HepG2 (cell line): ENCODE measurements around the gene CXADR. TPM values are rescaled to one million over a fixed set of nuclear protein-coding genes. Genes with fewer than 3 reads are reported as not detected.
A peak's percentile ranks its signal among the peaks of the same experiment; 100 is the strongest.

Experiments used
- CSRNP1 ChIP-seq: sonication (generic); formaldehyde crosslinking; IDR thresholded peaks from 2 replicates; pipeline ENCODE4 v1.8.1; 2023; ENCODE audit warnings: mild to moderate bottlenecking, missing genetic modification reagents
- GATAD2A ChIP-seq: IDR thresholded peaks from 2 replicates; pipeline ENCODE4 v1.6.1; 2016
- GMEB2 ChIP-seq: IDR thresholded peaks from 2 replicates; pipeline ENCODE4 v1.6.1; 2016; ENCODE audit warnings: missing biosample characterization, missing genetic modification reagents, low read depth
- KDM5A ChIP-seq: fragments of 200-600 bp; sonication (generic); IDR thresholded peaks from 2 replicates; pipeline ENCODE4 v1.7.0; 2018; ENCODE audit warnings: antibody characterized with exemption, mild to moderate bottlenecking, low read length, borderline replicate concordance
- KLF11 ChIP-seq: IDR thresholded peaks from 2 replicates; pipeline ENCODE4 v1.6.1; 2016; ENCODE audit warnings: missing compliant biosample characterization
- MYPOP ChIP-seq: sonication (generic); formaldehyde crosslinking; IDR thresholded peaks from 2 replicates; pipeline ENCODE4 v1.8.1; 2023; ENCODE audit warnings: mild to moderate bottlenecking, moderate library complexity, missing genetic modification reagents
- THYN1 ChIP-seq: sonication (generic); formaldehyde crosslinking; IDR thresholded peaks from 2 replicates; pipeline ENCODE4 v1.8.1; 2023; ENCODE audit warnings: low read depth, mild to moderate bottlenecking, moderate library complexity, missing genetic modification reagents, borderline replicate concordance
- XBP1 ChIP-seq: sonication (generic); formaldehyde crosslinking; IDR thresholded peaks from 2 replicates; pipeline ENCODE4 v1.5.0; 2020; ENCODE audit warnings: missing genetic modification reagents
- ZFP91 ChIP-seq: sonication (generic); formaldehyde crosslinking; IDR thresholded peaks from 2 replicates; pipeline ENCODE4 v1.9.0; 2022; ENCODE audit warnings: missing genetic modification reagents, mild to moderate bottlenecking, borderline replicate concordance
- ZHX2 ChIP-seq, 2 experiments: sonication (generic) in 1 of 2; formaldehyde crosslinking in 1 of 2; IDR thresholded peaks; 2 replicates each; pipeline versions ENCODE4 v1.6.1 to v1.9.0; 2014 to 2022; ENCODE audit warnings: antibody characterized with exemption in 1 of 2, borderline replicate concordance in 1 of 2, inconsistent platforms in 1 of 2, low read depth in 1 of 2, missing genetic modification reagents in 1 of 2
- ZNF143 ChIP-seq: sonication (generic); formaldehyde crosslinking; IDR thresholded peaks from 2 replicates; pipeline ENCODE4 v1.4.0; 2020; ENCODE audit warnings: missing genetic modification reagents
- ZNF180 ChIP-seq: sonication (generic); formaldehyde crosslinking; IDR thresholded peaks from 2 replicates; pipeline ENCODE4 v1.4.0; 2020; ENCODE audit warnings: low read depth, missing genetic modification reagents, borderline replicate concordance
- ZNF3 ChIP-seq: IDR thresholded peaks from 2 replicates; pipeline ENCODE4 v1.7.0; 2017; ENCODE audit warnings: inconsistent platforms
- ZNF879 ChIP-seq: sonication (generic); formaldehyde crosslinking; IDR thresholded peaks from 2 replicates; pipeline ENCODE4 v1.8.1; 2023; ENCODE audit warnings: missing genetic modification reagents
- ZNF883 ChIP-seq: sonication (generic); formaldehyde crosslinking; IDR thresholded peaks from 2 replicates; pipeline ENCODE4 v1.5.1; 2020; ENCODE audit warnings: mild to moderate bottlenecking, missing genetic modification reagents; ENCODE audit errors: not compliant biosample characterization
- ZSCAN22 ChIP-seq: sonication (generic); formaldehyde crosslinking; IDR thresholded peaks from 2 replicates; pipeline ENCODE4 v1.4.0; 2020; ENCODE audit warnings: mild to moderate bottlenecking, missing genetic modification reagents
- polyA plus RNA-seq, 8 experiments: library from polyadenylated mRNA; depleted of rRNA in 3 of 8; stranded (reverse) in 7 of 8; unstranded in 1 of 8; fragments of >200 nt; fragmentation: Illumina TruSeq in 4 of 8; extraction: Trizol in 4 of 8; gene quantifications; 2 replicates each; pipeline versions ENCODE4 v1.2.1 to v1.2.3, GENCODE V29; 2011 to 2016; ENCODE audit warnings: low read depth in 4 of 8, missing spikeins in 1 of 8, mixed read lengths in 1 of 8; ENCODE audit not compliant: insufficient read depth in 1 of 8
- total RNA-seq, 5 experiments: library from RNA; depleted of rRNA; stranded (reverse); fragments of >200 nt; fragmentation: Illumina TruSeq; extraction: Trizol; gene quantifications; 2 replicates each; pipeline ENCODE4 v1.2.3, GENCODE V29; 2016; ENCODE audit warnings: low read depth in 1 of 5

Gene CXADR
- total and polyA plus RNA-seq, 2 of the 13 experiments (the other 11 are each of a cell fraction or from before 2014, with no cell fraction given) = 86.8 to 110 TPM

GRCh38 chr21:17513214-17514123 is 626 bp downstream of the CXADR start (continued):
- TF ChIP-seq MYPOP (CRISPR knock-in tag) (0 out of 2 replicates have a peak, but pooled peaks have one; percentile 9), ZNF883 (CRISPR knock-in tag) (peak; percentile 1), ZNF879 (CRISPR knock-in tag) (0 out of 2 replicates have a peak, but pooled peaks have one; percentile 4), ZHX2 (IDR thresholded peaks at IDR 0.05; ENCODE audit: low read depth) (no peak), ZHX2 (CRISPR knock-in tag; IDR thresholded peaks at IDR 0.05; ENCODE audit: borderline replicate concordance) (no peak), CSRNP1 (CRISPR knock-in tag) (peak; percentile 4; the same call in 1 of the 2 replicates), ZFP91 (CRISPR knock-in tag) (no peak), KLF11 (CRISPR knock-in tag) (no peak), ZNF180 (CRISPR knock-in tag) (no peak), XBP1 (no peak), GMEB2 (CRISPR knock-in tag) (no peak), KDM5A (0 out of 2 replicates have a peak, but pooled peaks have one; percentile 12), ZNF3 (CRISPR knock-in tag) (peak; percentile 98), ZSCAN22 (no peak), THYN1 (no peak), ZNF143 (CRISPR knock-in tag) (no peak), GATAD2A (no peak)
